Memory B cell (primary cell): ENCODE data around the gene NALCN.

Experiments
- ATAC-seq: fragments of 150-1000 bp; cut with Tn5 transposase; 2 replicates; pipeline ENCODE4 v1.10.0; 2021; ENCODE audit warnings: low read depth, mild to moderate bottlenecking, moderate library complexity
- DNase-seq, 2 donors: peaks; one replicate each; pipeline ENCODE4 v3.0.0; 2022; ENCODE audit warnings: low spot score in 2 of 2
- H3K27ac Mint-ChIP-seq: one replicate; pipeline ENCODE4 v1.8.0; 2022; ENCODE audit warnings: mild to moderate bottlenecking, moderate library complexity, mixed read lengths
- H3K27me3 Mint-ChIP-seq: one replicate; pipeline ENCODE4 v1.8.0; 2022; ENCODE audit warnings: mixed read lengths
- H3K36me3 Mint-ChIP-seq: one replicate; pipeline ENCODE4 v1.8.0; 2022; ENCODE audit warnings: mild to moderate bottlenecking, mixed read lengths
- H3K4me1 Mint-ChIP-seq: one replicate; pipeline ENCODE4 v1.8.0; 2022; ENCODE audit warnings: mixed read lengths
- H3K4me3 Mint-ChIP-seq: one replicate; pipeline ENCODE4 v1.8.0; 2022; ENCODE audit warnings: mild to moderate bottlenecking, moderate library complexity, mixed read lengths
- H3K9me3 Mint-ChIP-seq: one replicate; pipeline ENCODE4 v1.8.0; 2022; ENCODE audit warnings: mixed read lengths

Gene NALCN

DNA sequence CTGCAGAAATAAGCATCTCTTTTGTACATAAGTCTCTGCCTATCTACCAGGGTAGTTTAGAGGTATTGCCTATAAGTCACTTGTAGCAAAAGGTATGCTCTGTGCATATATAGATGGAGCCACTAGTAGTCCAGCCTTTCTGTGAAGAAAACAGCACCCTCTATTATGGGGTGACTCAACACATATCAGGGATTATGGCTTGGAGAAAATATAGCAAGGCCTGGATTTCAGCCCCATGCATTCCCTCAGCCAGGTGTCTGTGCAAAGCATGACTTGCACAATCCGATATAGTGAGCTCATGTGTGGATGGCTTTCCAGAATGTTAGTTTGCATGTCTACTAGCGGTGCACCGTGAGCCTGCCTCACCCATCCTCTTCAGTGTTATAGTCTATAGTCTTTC is 13.4 kb upstream of the NALCN start:
- H3K4me3 Mint-ChIP-seq: no peak overlapping the region
- DNase-seq: no peak
- no peak for ATAC-seq
- no peaks in the 10 kb centered on the region for H3K9me3 Mint-ChIP-seq
- H3K36me3 Mint-ChIP-seq: no peaks in the 10 kb centered on the region
- no peaks in the 10 kb centered on the region for H3K4me1 Mint-ChIP-seq
- peaks cover 5% of the 10 kb centered on the region for H3K27me3 Mint-ChIP-seq
- H3K27ac Mint-ChIP-seq: no peak overlapping the region

DNA sequence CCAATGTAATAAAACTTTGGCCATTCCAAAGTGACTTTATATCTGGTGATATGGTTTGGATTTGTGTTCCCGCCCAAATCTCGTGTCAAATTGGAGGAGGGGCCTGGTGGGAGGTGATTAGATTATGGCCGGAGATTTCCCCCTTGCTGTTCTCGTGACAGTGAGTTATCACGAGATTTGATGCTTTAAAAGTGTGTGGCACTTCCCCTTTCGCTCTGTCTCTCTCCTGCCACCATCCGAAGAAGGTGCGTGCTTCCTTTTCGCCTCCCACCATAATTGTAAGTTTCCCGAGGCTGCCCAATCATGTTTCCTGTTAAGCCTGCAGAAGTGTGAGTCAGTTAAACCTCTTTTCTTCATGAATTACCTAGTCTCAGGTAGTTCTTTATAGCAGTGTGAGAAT is 9.3 kb upstream of the NALCN start:
- no peaks in the 10 kb centered on the region for H3K4me1 Mint-ChIP-seq
- H3K27ac Mint-ChIP-seq: no peak overlapping the region
- H3K4me3 Mint-ChIP-seq: no peak overlapping the region
- peaks cover 1% of the 10 kb centered on the region for H3K27me3 Mint-ChIP-seq
- DNase-seq (no peak), ATAC-seq (no peak)
- no peaks in the 10 kb centered on the region for H3K9me3 Mint-ChIP-seq
- H3K36me3 Mint-ChIP-seq: no peaks in the 10 kb centered on the region

DNA sequence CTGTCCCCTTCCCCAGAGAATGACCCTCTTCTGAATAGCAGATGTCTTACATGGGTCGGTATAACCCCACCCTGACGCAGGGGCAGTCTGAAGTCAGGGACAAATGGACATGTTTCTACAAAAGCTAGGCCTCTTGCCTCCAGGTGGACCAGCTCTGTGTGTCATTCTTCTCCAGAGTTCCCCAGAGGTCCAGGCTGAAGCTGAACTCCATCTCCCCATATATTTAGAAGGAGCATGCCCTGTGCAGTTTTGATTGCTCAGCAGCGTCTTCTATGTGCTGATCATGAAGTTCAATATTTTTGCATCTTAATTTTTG is 8.8 kb upstream of the NALCN start:
- no peak overlapping the region for H3K4me3 Mint-ChIP-seq
- no peaks in the 10 kb centered on the region for H3K9me3 Mint-ChIP-seq
- H3K27ac Mint-ChIP-seq: no peak overlapping the region
- no peaks in the 10 kb centered on the region for H3K4me1 Mint-ChIP-seq
- no peaks in the 10 kb centered on the region for H3K36me3 Mint-ChIP-seq
- H3K27me3 Mint-ChIP-seq: peaks cover 1% of the 10 kb centered on the region
- no peak for DNase-seq
- ATAC-seq: no peak

DNA sequence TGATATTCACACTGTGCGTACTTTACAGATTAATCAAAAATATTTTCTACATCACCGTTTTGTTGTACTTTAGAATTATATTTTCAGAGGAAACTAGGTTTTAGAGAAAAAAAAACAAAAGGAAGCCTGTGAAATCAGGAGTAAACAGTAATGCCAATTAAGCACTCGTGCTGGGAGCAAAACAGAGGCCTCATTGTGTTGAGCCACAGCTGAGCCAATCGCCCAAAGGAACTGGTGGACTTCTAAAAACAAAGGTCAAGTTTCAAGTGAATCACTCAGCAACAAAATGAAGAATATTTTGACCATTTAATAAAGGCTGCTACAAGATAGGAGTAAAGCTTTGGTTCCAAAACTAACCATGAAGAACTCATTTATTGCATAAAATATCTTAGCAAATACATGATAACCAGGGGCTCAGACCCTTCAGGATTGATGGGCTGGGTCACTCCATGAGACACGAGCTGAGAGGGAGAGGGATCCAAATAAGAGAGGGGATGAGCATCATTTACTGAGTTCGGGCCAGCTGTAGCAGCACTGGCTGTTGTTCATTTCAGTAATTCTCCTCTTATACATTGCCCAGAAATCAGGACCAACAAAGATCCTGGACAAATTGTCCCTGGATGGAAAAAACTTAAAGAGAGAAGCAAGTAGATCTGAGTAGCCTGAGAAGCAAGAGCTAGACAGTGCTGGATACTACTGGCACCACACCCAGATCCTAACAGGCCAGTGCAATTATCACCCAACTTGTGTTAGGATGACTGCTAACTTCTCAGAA is 8.3 kb upstream of the NALCN start:
- H3K9me3 Mint-ChIP-seq: no peaks in the 10 kb centered on the region
- H3K27me3 Mint-ChIP-seq: peaks cover 1% of the 10 kb centered on the region
- no peak for ATAC-seq
- DNase-seq: no peak
- H3K4me1 Mint-ChIP-seq: no peaks in the 10 kb centered on the region
- H3K4me3 Mint-ChIP-seq: no peak overlapping the region
- no peak overlapping the region for H3K27ac Mint-ChIP-seq
- H3K36me3 Mint-ChIP-seq: no peaks in the 10 kb centered on the region

GRCh38 chr13:101423872-101424271 is 7.6 kb upstream of the NALCN start:
- no peaks in the 10 kb centered on the region for H3K9me3 Mint-ChIP-seq
- DNase-seq: no peak
- peaks cover 3% of the 10 kb centered on the region for H3K27me3 Mint-ChIP-seq
- no peaks in the 10 kb centered on the region for H3K4me1 Mint-ChIP-seq
- H3K36me3 Mint-ChIP-seq: no peaks in the 10 kb centered on the region
- no peak for ATAC-seq
- H3K27ac Mint-ChIP-seq: no peak overlapping the region
- H3K4me3 Mint-ChIP-seq: no peak overlapping the region

DNA sequence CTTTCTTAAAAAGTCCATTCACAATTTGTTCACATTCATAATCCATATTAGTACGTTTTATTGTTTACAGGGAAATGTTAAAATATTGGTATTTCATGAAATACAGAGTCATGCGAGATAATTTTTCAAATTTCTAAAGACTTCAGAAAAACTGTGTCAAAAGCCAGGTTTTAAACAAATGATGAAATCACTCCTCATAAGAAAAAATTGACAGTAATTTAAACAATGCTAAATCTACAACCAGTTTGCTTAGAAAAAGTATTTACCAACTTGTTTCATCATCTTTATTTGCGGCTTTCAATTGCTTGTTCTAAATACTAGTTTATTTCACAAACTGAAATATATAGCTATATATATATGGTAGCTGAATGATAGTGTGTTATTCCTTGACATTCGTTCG is 1.2 kb upstream of the NALCN start:
- peaks cover 6% of the 10 kb centered on the region for H3K27me3 Mint-ChIP-seq
- no peak overlapping the region for H3K27ac Mint-ChIP-seq
- H3K9me3 Mint-ChIP-seq: no peaks in the 10 kb centered on the region
- no peak overlapping the region for H3K4me3 Mint-ChIP-seq
- peaks cover 2% of the 10 kb centered on the region for H3K4me1 Mint-ChIP-seq
- ATAC-seq (no peak), DNase-seq (no peak)
- no peaks in the 10 kb centered on the region for H3K36me3 Mint-ChIP-seq

- ATAC-seq (no peak), DNase-seq (no peak)
- H3K27me3 Mint-ChIP-seq: peaks cover 6% of the 10 kb centered on the region
- peaks cover 2% of the 10 kb centered on the region for H3K4me1 Mint-ChIP-seq
- H3K9me3 Mint-ChIP-seq: no peaks in the 10 kb centered on the region
- H3K4me3 Mint-ChIP-seq: no peak overlapping the region
- H3K27ac Mint-ChIP-seq: no peak overlapping the region
- H3K36me3 Mint-ChIP-seq: no peaks in the 10 kb centered on the region
Measured at GRCh38 chr13:101417043-101417406, 717 bp upstream of the NALCN start.

GRCh38 chr13:101415358-101416174 is 742 bp downstream of the NALCN start:
- Mint-ChIP-seq H3K4me1 (peaks cover 2% of the 10 kb centered on the region), H3K36me3 (no peaks in the 10 kb centered on the region), H3K27ac (no peak overlapping the region), H3K9me3 (no peaks in the 10 kb centered on the region), H3K27me3 (peaks cover 6% of the 10 kb centered on the region), H3K4me3 (no peak overlapping the region)
- ATAC-seq (no peak), DNase-seq (no peak)

DNA sequence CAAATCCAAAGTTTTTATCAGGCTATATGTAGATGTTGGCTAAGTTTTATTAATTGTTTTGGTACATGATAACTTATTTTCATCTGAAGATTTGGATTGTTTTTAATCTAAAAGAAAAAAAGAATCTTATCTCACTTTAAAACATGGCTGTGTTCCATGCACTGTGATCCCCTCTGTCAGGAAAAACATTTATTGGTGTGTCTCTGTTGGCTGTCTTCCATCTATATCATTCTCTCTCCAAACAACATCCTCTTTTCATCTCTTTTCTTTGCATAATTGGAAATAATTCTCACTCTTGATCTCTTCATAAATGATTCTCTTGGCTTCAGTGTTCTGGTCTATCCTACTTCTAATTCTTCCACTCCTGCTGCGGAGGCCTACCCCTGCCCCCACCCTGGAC is 4.2 kb downstream of the NALCN start:
- ATAC-seq: no peak
- H3K4me1 Mint-ChIP-seq: peaks cover 2% of the 10 kb centered on the region

GRCh38 chr13:101408992-101409656 is 7.2 kb downstream of the NALCN start:
- Mint-ChIP-seq H3K27ac (no peak overlapping the region), H3K27me3 (no peaks in the 10 kb centered on the region), H3K4me1 (no peaks in the 10 kb centered on the region), H3K4me3 (no peak overlapping the region), H3K36me3 (no peaks in the 10 kb centered on the region), H3K9me3 (peaks cover 2% of the 10 kb centered on the region)
- ATAC-seq (no peak), DNase-seq (no peak)

More for the DNA sequence above, 4.2 kb downstream of the NALCN start:
- Mint-ChIP-seq H3K27me3 (peaks cover 2% of the 10 kb centered on the region), H3K27ac (no peak overlapping the region), H3K4me3 (no peak overlapping the region), H3K36me3 (no peaks in the 10 kb centered on the region), H3K9me3 (no peaks in the 10 kb centered on the region)
- no peak for DNase-seq

GRCh38 chr13:101408154-101408553 is 8.2 kb downstream of the NALCN start:
- Mint-ChIP-seq H3K36me3 (no peaks in the 10 kb centered on the region), H3K27me3 (no peaks in the 10 kb centered on the region), H3K27ac (no peak overlapping the region), H3K4me3 (no peak overlapping the region), H3K9me3 (peaks cover 3% of the 10 kb centered on the region), H3K4me1 (no peaks in the 10 kb centered on the region)
- DNase-seq (no peak), ATAC-seq (no peak)

GRCh38 chr13:101406791-101407190 is 9.5 kb downstream of the NALCN start:
- no peak overlapping the region for H3K27ac Mint-ChIP-seq
- DNase-seq (no peak), ATAC-seq (no peak)
- no peaks in the 10 kb centered on the region for H3K27me3 Mint-ChIP-seq
- no peaks in the 10 kb centered on the region for H3K36me3 Mint-ChIP-seq
- no peak overlapping the region for H3K4me3 Mint-ChIP-seq
- H3K4me1 Mint-ChIP-seq: no peaks in the 10 kb centered on the region
- H3K9me3 Mint-ChIP-seq: peaks cover 4% of the 10 kb centered on the region

DNA sequence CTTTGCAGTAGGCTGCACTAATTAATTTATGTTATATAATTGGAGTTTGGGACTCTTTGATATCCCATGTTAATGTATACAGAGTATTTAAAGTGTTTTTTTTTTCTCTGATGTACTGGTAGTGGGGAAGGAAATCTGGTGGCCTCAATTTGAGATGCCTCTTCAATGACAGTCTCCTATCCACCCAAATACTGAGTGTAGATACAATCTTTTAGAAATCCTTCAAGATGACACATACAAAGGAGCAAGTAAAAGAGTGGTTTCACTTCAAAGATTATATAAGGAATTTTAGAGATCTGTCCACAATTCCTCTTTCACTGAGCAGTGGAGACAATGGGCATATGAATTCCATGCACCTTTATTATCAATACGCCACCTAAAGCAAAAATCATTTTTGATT is 15.1 kb downstream of the NALCN start:
- Mint-ChIP-seq H3K27me3 (no peaks in the 10 kb centered on the region), H3K9me3 (peaks cover 4% of the 10 kb centered on the region), H3K36me3 (no peaks in the 10 kb centered on the region), H3K4me1 (no peaks in the 10 kb centered on the region), H3K27ac (no peak overlapping the region), H3K4me3 (no peak overlapping the region)
- DNase-seq (no peak), ATAC-seq (no peak)

DNA sequence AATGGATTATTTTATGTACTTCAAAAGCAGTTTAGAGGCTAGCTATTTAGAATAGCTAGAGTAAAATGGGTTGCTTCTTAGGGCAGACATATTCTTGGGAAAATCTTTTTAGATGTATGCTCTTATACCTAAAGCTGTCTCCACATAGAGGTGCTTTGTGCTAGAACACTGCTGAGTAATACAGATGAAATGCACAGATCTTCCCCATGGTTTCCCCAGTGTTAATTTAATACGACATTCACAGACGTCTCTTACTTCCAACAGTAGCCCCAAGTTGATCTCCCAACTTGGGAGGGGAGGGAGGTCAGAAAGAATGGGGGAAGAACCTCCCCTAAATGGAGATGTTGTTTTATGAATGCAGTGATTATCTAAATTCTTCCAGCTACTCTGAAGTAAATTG is 16.9 kb downstream of the NALCN start:
- Mint-ChIP-seq H3K9me3 (peaks cover 2% of the 10 kb centered on the region), H3K4me1 (no peaks in the 10 kb centered on the region), H3K27ac (no peak overlapping the region), H3K27me3 (no peaks in the 10 kb centered on the region), H3K4me3 (no peak overlapping the region), H3K36me3 (no peaks in the 10 kb centered on the region)
- ATAC-seq: no peak
- no peak for DNase-seq
